GM19452 (cell line): ENCODE results near the gene AIDA.
"Not testable (repeated sequence)": the region's sequence is repeated elsewhere in the genome, so short reads cannot be mapped to it uniquely, and the experiment has no call there.

Source experiments
- ATAC-seq: cut with Tn5 transposase; IDR thresholded peaks from one replicate; pipeline ENCODE4 v1.9.1; 2021; ENCODE audit not compliant: unreplicated experiment

The AIDA gene

GRCh38 chr1:222713091-222713961 lies 1.0 kb upstream of the AIDA start:
- peak; percentile 57 for ATAC-seq

DNA sequence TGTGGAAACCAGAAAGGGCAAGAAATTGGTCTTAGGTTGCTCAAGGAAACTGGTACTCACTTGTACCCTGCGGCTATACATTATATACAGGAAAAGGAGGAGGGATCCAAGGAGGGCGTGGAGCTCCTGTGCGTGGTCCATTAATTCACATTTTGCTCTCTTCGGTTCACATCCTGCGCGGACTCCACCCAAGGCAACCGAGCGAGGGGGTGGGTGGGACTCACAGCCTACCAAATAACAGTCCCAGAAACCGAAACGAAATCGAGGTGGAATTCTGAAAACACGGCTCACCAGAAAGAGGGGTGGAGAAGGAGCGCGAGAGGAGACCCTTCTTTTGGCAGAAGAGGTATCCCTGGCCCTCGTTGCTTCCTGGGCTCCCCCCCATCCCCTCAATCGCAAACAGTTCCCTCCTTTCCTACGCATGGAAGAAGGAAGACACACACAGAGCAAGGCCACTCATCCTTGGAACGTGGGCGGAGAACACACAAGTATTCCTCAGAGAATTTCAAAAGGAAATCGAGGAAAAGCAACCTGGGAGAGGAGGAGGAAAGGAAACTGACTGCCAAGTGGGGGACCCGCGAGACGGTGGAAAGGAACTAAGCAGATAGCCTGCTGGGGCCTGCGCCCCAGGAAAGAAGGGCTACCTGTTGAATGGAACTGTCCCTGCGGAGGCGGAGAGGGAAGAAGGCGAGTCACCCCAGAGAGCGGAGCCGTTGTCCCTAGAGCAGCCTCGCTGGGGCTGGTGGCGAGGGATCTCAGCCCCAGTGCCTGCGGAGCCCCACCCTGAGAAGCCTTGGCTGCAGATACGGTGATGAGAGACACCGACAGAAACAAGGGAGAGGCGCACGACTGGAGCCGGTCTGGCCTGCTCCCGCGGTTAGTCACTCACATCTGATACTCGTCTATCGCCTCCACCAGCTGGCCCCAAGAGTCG lies 705 bp downstream of the AIDA start:
- ATAC-seq = peak; percentile 38

DNA sequence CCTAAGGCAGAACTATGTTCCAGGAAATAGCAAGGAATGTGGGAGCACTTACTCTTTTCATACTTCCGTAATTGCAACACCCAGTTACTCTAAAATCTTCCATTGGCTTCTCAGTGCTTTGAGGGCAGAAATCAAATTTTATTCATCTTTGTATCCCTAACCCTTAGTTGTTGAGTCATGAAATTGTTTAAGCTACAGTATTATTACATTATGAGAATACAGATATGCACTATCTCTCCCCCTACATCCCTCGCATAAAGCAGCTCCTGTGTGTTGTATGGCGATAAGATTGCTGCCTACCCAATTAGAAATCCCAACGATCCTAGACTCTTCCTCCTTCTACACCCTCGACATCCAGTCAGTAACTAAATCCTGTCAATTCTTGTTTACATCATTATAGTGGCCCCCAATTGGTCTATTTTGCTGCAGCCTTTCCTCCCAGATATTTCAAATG lies 2.6 kb downstream of the AIDA start:
- no peak for ATAC-seq

DNA sequence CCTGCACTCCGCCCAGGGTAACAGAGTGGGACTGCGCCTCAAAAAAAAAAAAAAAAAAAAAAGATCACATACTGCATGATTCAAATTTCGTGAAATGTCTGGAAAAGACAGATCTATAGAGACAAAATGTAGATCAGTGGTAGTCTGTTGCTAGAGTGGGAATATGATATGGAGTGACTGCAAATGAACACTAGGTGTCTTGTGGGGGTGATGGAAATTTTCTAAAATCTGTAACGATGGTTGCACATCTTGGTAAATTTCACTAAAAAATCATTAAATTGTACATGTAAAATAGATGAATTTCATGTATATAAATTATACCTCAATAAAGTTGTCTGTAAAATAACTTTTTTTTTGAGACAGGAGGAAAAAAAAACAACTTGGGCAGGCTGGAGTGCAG lies 5.5 kb downstream of the AIDA start:
- no peak for ATAC-seq

- ATAC-seq = no peak
These were observed 8.0 kb downstream of the AIDA start for GRCh38 chr1:222704260-222704659.

DNA sequence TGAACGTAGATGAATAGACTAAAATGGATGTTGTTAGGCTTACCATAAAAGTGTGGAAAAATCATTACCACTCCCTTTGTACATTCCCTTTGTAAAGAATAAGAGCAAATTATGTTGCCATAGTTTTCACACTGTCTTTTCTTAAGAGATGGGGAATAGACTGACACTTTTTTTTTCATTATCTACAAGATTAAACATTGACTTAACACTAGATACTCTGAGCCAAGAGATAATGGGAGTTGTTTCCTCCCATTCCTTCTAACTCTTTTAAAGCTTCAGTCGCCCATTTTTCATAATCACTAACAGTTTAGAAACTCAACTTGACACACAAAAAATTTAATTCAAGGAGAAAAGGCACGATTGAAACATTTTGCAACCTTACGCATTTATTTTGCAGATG lies 10.1 kb downstream of the AIDA start:
- ATAC-seq = no peak

DNA sequence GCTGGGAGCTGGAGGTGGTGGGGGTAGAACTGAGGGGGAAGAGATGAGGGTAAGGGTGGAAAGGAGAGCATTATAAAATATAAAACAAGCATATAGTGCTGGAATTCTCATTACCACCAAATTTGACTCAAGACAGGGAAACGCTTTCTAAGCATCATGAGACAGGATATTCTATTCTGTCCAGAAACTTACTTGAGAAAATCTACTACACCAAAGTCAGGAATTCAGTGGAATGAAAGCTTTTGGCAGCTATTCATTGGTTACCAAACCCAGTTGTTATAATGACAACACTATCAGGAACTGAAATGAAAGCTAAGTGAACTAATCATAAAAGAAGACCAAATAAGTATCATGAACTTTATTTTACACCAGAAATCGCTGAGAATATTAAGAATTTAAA lies 14.5 kb downstream of the AIDA start:
- ATAC-seq = no peak

DNA sequence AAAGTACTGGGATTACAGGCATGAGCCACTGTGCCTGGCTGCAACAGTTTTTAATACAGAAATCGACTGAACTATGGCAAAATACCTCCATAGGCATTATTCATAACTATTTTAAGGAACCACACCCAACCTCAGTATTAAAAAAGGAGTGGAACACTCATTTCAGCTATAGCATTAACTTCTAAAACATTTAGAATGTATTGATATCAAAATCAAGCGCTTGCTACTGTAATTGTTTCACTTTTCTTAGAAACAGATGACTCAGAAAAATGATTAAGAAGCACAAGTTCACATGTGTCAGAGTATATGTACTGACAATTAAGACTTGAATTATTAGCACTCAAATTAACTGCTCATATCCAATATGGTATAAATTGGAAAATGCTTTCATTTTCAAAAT lies 15.1 kb downstream of the AIDA start:
- no peak for ATAC-seq

GRCh38 chr1:222696741-222697140 lies 15.6 kb downstream of the AIDA start:
- ATAC-seq = no peak

GRCh38 chr1:222694927-222695326 lies 17.4 kb downstream of the AIDA start:
- no peak for ATAC-seq

DNA sequence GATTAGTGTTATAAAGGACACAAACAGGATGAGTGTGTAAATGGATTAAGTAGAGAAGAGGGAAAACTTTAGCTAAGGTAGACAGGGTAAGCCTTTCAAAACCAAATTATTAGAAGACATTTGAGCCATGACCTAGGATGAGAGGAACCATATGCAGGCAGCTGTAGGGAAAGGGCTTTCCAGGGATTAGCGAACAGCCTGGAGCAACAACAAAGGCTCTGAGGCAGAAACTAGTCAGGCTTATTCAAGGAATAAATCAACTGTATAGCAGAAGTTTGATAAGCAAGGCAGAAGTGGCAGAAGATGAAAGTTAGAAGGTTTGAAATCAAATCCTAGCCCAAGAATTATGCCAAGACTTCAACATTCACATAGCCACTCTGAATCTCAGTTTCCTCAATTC lies 21.3 kb downstream of the AIDA start:
- no peak for ATAC-seq

- no peak for ATAC-seq
These were observed 32.2 kb downstream of the AIDA start for GRCh38 chr1:222680080-222680479.

GRCh38 chr1:222670110-222670509 lies 42.2 kb downstream of the AIDA start:
- no peak for ATAC-seq

GRCh38 chr1:222669107-222669506 lies 43.2 kb downstream of the AIDA start:
- ATAC-seq = not testable (repeated sequence)

DNA sequence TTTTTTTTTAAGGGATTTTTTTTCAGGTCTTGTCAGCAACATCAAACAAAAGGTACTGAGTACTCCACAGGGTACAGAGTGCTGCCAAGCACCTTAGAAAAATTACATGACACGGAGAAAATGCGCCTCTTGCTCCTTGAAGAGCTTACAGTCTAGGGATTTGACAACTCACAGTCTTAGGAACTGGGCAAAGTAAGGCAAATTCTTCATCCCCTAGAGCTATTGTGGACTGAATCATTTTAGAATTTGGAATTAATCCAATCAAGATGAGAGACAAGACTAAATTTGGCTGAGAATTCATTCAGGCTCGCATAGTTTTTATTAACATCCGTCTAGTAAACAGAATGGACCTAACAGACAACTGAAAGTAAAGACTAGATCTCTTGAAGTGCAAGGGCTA lies 44.1 kb downstream of the AIDA start:
- ATAC-seq = not testable (repeated sequence)

GRCh38 chr1:222665964-222666363 lies 46.3 kb downstream of the AIDA start:
- ATAC-seq = no peak

DNA sequence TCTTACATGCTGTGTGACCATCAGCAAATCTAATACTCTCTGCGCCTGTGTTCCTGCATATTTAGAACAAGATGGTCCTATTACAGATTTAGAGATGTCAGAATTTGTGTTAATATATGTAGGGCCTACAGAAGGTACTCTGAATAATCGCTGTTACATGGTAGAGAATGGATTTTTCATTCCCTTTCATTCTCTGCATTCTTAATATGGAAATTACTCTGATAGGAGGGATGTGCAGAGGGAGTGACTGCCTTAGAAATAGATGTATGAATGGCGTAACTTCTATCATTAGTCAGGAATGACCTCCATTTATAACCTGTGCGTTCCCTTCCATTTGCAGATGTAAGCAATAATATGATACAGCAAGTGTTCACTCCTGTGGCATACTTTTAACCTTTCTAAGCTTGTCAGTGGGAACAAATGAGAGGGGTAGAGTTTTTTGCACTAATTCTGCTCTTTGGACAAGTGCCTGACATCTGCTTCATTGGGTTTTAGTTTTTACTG lies 48.8 kb downstream of the AIDA start:
- no peak for ATAC-seq

DNA sequence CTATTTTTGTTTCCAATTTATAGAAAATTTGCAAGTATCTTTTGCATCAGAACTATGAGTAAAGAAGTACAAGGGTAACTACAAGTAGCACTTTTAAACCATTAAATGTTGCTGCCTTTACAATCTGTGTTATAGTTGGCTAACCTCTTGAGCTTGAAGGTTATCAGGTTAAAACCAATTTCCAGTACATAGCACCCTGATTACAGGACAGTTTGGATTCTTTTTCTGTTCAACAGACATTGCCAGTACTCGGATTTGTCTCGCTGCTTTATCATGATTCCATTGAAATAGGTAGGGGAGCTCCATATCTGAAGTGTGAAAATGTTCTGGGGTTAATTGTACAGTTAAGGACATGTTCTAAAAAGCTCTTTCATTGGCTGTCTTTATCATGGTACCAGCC lies 54.4 kb downstream of the AIDA start:
- no peak for ATAC-seq

GRCh38 chr1:222656391-222657155 lies 55.7 kb downstream of the AIDA start:
- ATAC-seq = no peak

- ATAC-seq = peak; percentile 91
These were observed 57.4 kb downstream of the AIDA start for GRCh38 chr1:222654849-222655248.
